Tibial nerve (tissue), 4 donors: ENCODE results near the gene PTPRK. TPM values are rescaled to one million over a fixed set of nuclear protein-coding genes. Genes with fewer than 3 reads are reported as not detected.
"Not testable (repeated sequence)": the region's sequence is repeated elsewhere in the genome, so short reads cannot be mapped to it uniquely, and the experiment has no call there.

Source experiments
- DNase-seq, 2 donors: peaks; one replicate each; pipeline ENCODE4 v3.0.0-alpha.2; 2019; ENCODE audit warnings: low spot score in 2 of 2
- H3K27ac ChIP-seq, 4 donors: fragments of 200-600 bp; sonication (generic) in 3 of 4; one replicate each; pipeline ENCODE4 v1.5.1; 2017 to 2019; ENCODE audit warnings: mild to moderate bottlenecking in 1 of 4
- H3K27me3 ChIP-seq, 2 donors: fragments of 200-600 bp; sonication (generic) in 1 of 2; one replicate each; pipeline versions ENCODE4 v1.5.1 to v1.6.0; 2017 to 2019
- H3K36me3 ChIP-seq, 3 donors: fragments of 200-600 bp; sonication (generic); one replicate each; pipeline ENCODE4 v1.5.1; 2018 to 2019
- H3K4me1 ChIP-seq, 4 donors: fragments of 200-600 bp; sonication (generic) in 3 of 4; one replicate each; pipeline ENCODE4 v1.5.1; 2017 to 2019
- H3K4me3 ChIP-seq, 4 donors: fragments of 200-600 bp; sonication (generic) in 3 of 4; one replicate each; pipeline ENCODE4 v1.5.1; 2017 to 2019; ENCODE audit warnings: mild to moderate bottlenecking in 1 of 4, moderate library complexity in 1 of 4
- H3K9me3 ChIP-seq, 4 donors: fragments of 200-600 bp; sonication (generic) in 3 of 4; one replicate each; pipeline ENCODE4 v1.5.1; 2017 to 2019
- EP300 ChIP-seq, 2 donors: sonication (generic); formaldehyde crosslinking; IDR thresholded peaks; one replicate each; pipeline ENCODE4 v1.6.1; 2017; ENCODE audit warnings: antibody characterized with exemption in 2 of 2, mild to moderate bottlenecking in 1 of 2
- POLR2A ChIP-seq, 2 donors: fragments of 450-650 bp; IDR thresholded peaks; one replicate each; pipeline ENCODE4 v1.6.1; 2017; ENCODE audit warnings: antibody characterized with exemption in 2 of 2, mild to moderate bottlenecking in 2 of 2, moderate library complexity in 2 of 2
- WGBS, 2 donors: methylation state at CpG; one replicate each; pipeline ENCODE4 v1.1.5; 2018; 5-methylcytosine and 5-hydroxymethylcytosine counted together
- total RNA-seq, 4 donors: library from RNA; depleted of rRNA; stranded (reverse); fragments of >200 nt; gene quantifications; one replicate each; pipeline ENCODE4 v1.1.0, GENCODE V29; 2016
- TF ChIP-seq, protein P1 (sequence below), 5 experiments: fragments of 200-600 bp in 3 of 5; fragments of 450-650 bp in 2 of 5; sonication (generic) in 3 of 5; IDR thresholded peaks; one replicate each; pipeline ENCODE4 v1.5.1; 2016 to 2019; ENCODE audit warnings: antibody characterized with exemption in 5 of 5, mild to moderate bottlenecking in 3 of 5, moderate library complexity in 2 of 5

Gene PTPRK
- total RNA-seq, 4 donors from 2014 or later, result 17.4 to 26.1 (median 21.2) TPM

DNA sequence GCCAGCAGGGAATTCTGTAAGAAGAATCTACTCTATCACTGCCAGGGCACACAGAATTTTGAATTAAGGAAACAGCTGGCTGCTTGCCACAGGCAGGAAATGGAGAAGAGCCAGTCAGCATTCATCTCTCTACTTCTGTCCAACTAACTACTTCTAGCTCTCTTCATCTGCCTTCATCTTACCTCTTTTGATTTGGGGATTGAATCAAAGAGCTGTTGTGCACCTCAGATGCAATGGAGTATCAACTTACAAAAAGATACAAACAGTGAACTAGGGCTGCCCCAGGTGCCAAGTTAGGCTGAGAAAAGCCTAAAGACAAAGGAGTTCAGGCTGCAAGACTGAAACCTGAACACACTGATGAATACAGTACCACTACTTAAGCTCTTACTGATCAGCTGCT lies 82.0 kb downstream of the PTPRK start:
- Histone ChIP-seq H3K27me3 (no peaks in the 10 kb centered on the region), H3K36me3 (no peaks in the 10 kb centered on the region), H3K4me3 (no peak overlapping the region), H3K4me1 (no peaks in the 10 kb centered on the region), H3K9me3 (no peaks in the 10 kb centered on the region), H3K27ac (no peak overlapping the region)
- TF ChIP-seq POLR2A (IDR thresholded peaks at IDR 0.05) (no peak), EP300 (IDR thresholded peaks at IDR 0.05) (no peak)
- no peak for DNase-seq

DNA sequence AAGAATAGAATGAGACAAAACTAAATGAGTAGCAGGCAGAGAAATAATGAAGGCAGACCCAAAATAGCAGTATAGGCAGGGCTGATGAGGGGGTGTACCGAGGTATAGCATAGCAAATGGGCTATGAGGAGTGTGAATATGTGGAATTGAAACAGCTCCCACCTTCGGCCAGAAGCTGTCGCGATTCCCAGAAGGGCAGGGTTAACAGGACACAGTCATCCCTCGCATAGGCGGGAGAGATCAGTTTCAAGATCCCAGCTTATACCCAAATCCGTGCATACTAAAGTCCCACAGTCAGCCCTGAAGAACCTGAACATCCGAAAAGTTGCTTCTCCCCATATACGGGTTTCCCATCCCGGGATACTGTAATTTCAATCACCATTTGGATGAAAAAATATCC lies 82.7 kb downstream of the PTPRK start:
- TF ChIP-seq EP300 (IDR thresholded peaks at IDR 0.05) (no peak), POLR2A (IDR thresholded peaks at IDR 0.05) (no peak)
- 92% methylated on average over 10 of the region's 10 CpGs for WGBS, 2 donors
- Histone ChIP-seq H3K36me3 (no peaks in the 10 kb centered on the region), H3K9me3 (no peaks in the 10 kb centered on the region), H3K27ac (no peak overlapping the region), H3K4me3 (no peak overlapping the region), H3K27me3 (no peaks in the 10 kb centered on the region), H3K4me1 (no peaks in the 10 kb centered on the region)
- DNase-seq, result no peak

DNA sequence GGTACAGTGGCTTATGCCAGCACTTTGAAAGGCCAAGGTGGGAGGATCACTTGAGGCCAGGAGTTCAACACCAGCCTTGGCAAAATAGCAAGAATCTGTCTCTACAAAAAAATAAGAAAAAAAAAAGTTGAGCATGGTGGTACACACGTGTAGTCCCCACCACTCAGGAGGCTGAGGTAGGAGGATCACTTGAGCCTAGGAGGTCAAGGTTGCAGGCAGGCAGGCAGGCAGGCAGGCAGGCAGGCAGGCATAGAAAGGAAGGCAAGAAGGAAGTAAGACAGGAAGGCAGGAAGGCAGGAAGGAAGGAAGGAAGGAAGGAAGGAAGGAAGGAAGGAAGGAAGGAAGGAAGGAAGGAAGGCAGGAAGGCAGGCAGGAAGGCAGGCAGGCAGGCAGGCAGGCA lies 85.6 kb downstream of the PTPRK start:
- H3K9me3 ChIP-seq, H3K27ac ChIP-seq, DNase-seq, H3K4me1 ChIP-seq, H3K36me3 ChIP-seq, H3K27me3 ChIP-seq, H3K4me3 ChIP-seq: not testable (repeated sequence)
- WGBS, 2 donors, result 52 to 58% methylated on average over 1 of the region's 1 CpG

DNA sequence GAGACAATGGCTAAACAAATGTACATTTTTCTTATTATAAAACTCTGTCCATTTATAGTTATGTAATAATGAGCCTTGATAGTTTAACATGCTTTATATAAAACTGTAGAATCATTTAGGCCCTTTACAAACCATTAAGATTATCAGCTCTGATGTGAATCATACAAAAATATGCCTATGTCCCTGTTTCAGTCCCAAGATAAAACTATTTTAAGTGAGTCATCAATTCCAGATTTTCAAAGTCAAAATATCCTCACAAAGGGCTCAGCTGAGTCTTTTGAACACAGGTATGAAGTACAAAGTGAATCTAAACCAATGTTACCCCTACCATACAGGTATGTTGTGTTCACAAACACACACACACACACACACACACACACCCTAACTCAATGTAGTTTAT lies 88.0 kb downstream of the PTPRK start:
- Histone ChIP-seq H3K27ac (no peak overlapping the region), H3K27me3 (no peaks in the 10 kb centered on the region), H3K36me3 (no peaks in the 10 kb centered on the region), H3K4me3 (no peak overlapping the region), H3K4me1 (no peaks in the 10 kb centered on the region), H3K9me3 (no peaks in the 10 kb centered on the region)
- no peak for DNase-seq
- TF ChIP-seq EP300 (IDR thresholded peaks at IDR 0.05) (no peak), POLR2A (IDR thresholded peaks at IDR 0.05) (no peak)
- TF ChIP-seq, protein P1, sequence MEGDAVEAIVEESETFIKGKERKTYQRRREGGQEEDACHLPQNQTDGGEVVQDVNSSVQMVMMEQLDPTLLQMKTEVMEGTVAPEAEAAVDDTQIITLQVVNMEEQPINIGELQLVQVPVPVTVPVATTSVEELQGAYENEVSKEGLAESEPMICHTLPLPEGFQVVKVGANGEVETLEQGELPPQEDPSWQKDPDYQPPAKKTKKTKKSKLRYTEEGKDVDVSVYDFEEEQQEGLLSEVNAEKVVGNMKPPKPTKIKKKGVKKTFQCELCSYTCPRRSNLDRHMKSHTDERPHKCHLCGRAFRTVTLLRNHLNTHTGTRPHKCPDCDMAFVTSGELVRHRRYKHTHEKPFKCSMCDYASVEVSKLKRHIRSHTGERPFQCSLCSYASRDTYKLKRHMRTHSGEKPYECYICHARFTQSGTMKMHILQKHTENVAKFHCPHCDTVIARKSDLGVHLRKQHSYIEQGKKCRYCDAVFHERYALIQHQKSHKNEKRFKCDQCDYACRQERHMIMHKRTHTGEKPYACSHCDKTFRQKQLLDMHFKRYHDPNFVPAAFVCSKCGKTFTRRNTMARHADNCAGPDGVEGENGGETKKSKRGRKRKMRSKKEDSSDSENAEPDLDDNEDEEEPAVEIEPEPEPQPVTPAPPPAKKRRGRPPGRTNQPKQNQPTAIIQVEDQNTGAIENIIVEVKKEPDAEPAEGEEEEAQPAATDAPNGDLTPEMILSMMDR (IDR thresholded peaks at IDR 0.05), result no peak

DNA sequence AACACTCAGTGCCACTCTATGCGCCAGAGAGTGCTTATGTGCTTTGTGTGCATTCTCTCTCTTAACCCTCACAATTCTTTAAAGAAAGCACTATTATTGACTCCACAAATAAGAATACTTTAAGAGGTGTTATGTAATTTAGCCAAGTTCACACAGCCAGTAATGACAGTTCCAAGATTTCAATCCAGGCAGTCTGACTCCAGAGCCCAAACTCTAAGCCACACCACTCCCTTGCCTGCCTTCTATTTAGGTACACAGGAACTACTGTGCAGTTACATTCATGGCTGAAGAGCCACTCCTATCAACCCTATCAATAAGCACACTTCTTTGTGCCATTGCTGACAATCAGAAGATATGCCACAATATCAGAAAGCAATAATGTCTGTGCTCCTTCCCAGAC lies 93.3 kb downstream of the PTPRK start:
- peaks cover 0 to 4% (median 0%) of the 10 kb centered on the region in 4 donors for H3K4me1 ChIP-seq
- TF ChIP-seq EP300 (IDR thresholded peaks at IDR 0.05) (no peak), POLR2A (IDR thresholded peaks at IDR 0.05) (no peak)
- TF ChIP-seq, protein P1 (IDR thresholded peaks at IDR 0.05), result no peak
- no peaks in the 10 kb centered on the region for H3K9me3 ChIP-seq
- H3K27ac ChIP-seq, result no peak overlapping the region
- H3K36me3 ChIP-seq, result no peaks in the 10 kb centered on the region
- no peak overlapping the region for H3K4me3 ChIP-seq
- 100% methylated on average over 1 of the region's 1 CpG for WGBS, 2 donors
- DNase-seq, result no peak
- no peaks in the 10 kb centered on the region for H3K27me3 ChIP-seq

DNA sequence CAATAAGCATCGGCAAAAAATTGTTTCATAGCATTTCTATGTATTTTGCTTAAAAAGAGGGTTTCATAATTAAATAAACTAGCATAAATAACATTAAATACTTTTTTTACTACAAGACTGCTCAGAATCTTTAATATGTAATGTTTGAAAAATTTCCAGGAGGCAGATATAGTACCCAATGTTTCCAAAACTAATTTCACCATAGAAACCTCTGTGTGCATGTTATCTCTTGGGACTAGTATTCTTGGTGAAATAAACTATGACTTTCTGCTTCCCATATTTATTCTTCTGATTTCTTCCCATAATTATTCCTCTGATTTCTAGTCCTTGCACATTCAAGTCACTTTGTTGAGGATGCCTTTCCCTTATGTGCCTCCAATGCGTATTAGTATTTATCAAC lies 94.5 kb downstream of the PTPRK start:
- 72 to 81% methylated on average over 2 of the region's 2 CpGs for WGBS, 2 donors

More for the DNA sequence above, 94.5 kb downstream of the PTPRK start:
- Histone ChIP-seq H3K4me1 (peaks cover 0 to 4% (median 0%) of the 10 kb centered on the region in 4 donors), H3K27ac (no peak overlapping the region), H3K9me3 (no peaks in the 10 kb centered on the region), H3K27me3 (no peaks in the 10 kb centered on the region), H3K4me3 (no peak overlapping the region), H3K36me3 (no peaks in the 10 kb centered on the region)
- DNase-seq, result no peak
- TF ChIP-seq POLR2A (IDR thresholded peaks at IDR 0.05) (no peak), EP300 (IDR thresholded peaks at IDR 0.05) (no peak)
- TF ChIP-seq, protein P1 (IDR thresholded peaks at IDR 0.05), result no peak
